IPS-18c (cell line): ENCODE data around the gene ZNF804B.
"Not testable (repeated sequence)": the region's sequence is repeated elsewhere in the genome, so short reads cannot be mapped to it uniquely, and the experiment has no call there.

Experiments
- H3K4me3 ChIP-seq: 2 replicates; pipeline ENCODE4 v1.7.0; 2013; ENCODE audit warnings: low read depth, mild to moderate bottlenecking, low read length, moderate library complexity; ENCODE audit not compliant: insufficient read depth
- H3K9me3 ChIP-seq: one replicate; pipeline ENCODE4 v1.6.1; 2013; ENCODE audit warnings: mild to moderate bottlenecking, low read length, moderate library complexity; ENCODE audit not compliant: control insufficient read depth, insufficient read depth

Gene ZNF804B

GRCh38 chr7:89104748-89105685 lies 345.5 kb downstream of the ZNF804B start:
- Histone ChIP-seq H3K9me3 (no peaks in the 10 kb centered on the region), H3K4me3 (no peak overlapping the region)

DNA sequence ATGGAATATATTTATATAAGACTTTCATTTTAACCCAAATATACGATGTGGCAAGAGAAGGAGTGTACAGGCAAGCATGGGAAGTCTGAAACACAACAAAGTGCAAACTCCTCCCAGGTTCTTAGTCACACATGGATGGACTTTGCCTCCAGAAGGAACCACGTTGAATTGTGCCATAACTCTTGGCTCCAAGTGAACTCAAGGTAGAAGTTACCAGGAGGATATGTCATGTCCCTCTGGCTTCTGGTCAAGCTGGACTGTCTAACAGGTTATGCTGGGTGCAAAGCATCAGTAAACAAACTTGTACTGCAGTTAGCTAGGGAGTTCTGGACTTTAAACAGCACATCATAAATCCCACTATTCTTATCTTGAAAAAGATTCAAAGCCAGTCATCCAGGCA lies 364.4 kb downstream of the ZNF804B start:
- no peak overlapping the region for H3K4me3 ChIP-seq
- no peaks in the 10 kb centered on the region for H3K9me3 ChIP-seq

- Histone ChIP-seq H3K9me3 (no peaks in the 10 kb centered on the region), H3K4me3 (no peak overlapping the region)
These were observed 370.3 kb downstream of the ZNF804B start for GRCh38 chr7:89129600-89130375.

DNA sequence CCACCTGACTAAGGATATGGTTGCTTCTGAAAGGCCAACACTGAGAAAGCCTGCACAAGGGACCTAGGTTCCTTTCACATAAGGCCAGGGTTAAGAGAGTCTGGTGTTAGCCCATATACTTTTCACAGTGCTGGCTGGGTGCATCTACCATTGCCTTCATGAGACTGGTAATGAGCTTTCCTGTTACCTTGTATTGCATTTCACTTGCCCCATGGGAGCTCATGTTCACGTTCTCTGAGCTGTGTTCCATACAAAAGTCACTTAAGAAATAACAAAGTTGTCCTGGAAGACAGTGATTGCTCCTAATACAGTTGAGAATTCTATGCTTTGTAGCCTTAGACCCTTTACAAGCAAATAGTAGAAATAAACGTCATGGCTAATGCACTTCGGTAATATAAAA lies 373.9 kb downstream of the ZNF804B start:
- H3K9me3 ChIP-seq: no peaks in the 10 kb centered on the region
- no peak overlapping the region for H3K4me3 ChIP-seq

- H3K9me3 ChIP-seq: no peaks in the 10 kb centered on the region
- no peak overlapping the region for H3K4me3 ChIP-seq
These were observed 374.3 kb downstream of the ZNF804B start for GRCh38 chr7:89133819-89134218.

- Histone ChIP-seq H3K4me3 (no peak overlapping the region), H3K9me3 (peaks cover 3% of the 10 kb centered on the region)
These were observed 386.3 kb downstream of the ZNF804B start for GRCh38 chr7:89145801-89146200.

GRCh38 chr7:89160107-89160506 lies 400.6 kb downstream of the ZNF804B start:
- no peaks in the 10 kb centered on the region for H3K9me3 ChIP-seq
- H3K4me3 ChIP-seq: no peak overlapping the region

- no peaks in the 10 kb centered on the region for H3K9me3 ChIP-seq
- no peak overlapping the region for H3K4me3 ChIP-seq
These were observed 405.9 kb downstream of the ZNF804B start for GRCh38 chr7:89165421-89165820.

- Histone ChIP-seq H3K9me3 (no peaks in the 10 kb centered on the region), H3K4me3 (no peak overlapping the region)
These were observed 411.1 kb downstream of the ZNF804B start for GRCh38 chr7:89170628-89171027.

GRCh38 chr7:89182116-89182515 lies 422.6 kb downstream of the ZNF804B start:
- no peak overlapping the region for H3K4me3 ChIP-seq
- H3K9me3 ChIP-seq: no peaks in the 10 kb centered on the region

- Histone ChIP-seq H3K4me3 (no peak overlapping the region), H3K9me3 (no peaks in the 10 kb centered on the region)
These were observed 424.2 kb downstream of the ZNF804B start for GRCh38 chr7:89183712-89184111.

GRCh38 chr7:89200758-89201157 lies 441.3 kb downstream of the ZNF804B start:
- Histone ChIP-seq H3K9me3 (no peaks in the 10 kb centered on the region), H3K4me3 (no peak overlapping the region)

DNA sequence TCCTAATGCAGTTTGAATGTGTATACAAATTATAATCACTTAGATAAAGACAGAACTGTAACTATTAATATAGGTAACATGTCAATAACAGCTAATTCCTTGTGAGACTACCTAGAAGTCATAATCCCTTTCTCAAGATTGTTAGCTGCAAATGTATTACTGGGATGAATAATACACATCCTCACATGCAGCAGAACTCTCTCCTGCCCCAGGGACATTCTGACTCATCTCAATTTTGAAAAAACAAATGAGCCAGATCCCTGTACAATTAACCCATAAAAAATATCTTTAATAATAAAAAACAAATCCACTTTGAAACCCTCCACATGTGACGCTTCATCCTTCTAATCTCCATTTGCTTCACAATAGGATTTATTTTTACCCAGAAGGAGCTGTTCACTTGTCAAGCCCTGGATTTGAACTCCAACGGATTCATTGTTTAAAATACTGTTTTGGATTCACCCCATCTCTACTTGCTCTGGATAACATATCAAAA lies 464.4 kb downstream of the ZNF804B start:
- H3K4me3 ChIP-seq: no peak overlapping the region

GRCh38 chr7:89228688-89229171 lies 469.2 kb downstream of the ZNF804B start:
- not testable (repeated sequence) for H3K4me3 ChIP-seq, H3K9me3 ChIP-seq

More for the DNA sequence above, 464.4 kb downstream of the ZNF804B start:
- H3K9me3 ChIP-seq: no peaks in the 10 kb centered on the region

DNA sequence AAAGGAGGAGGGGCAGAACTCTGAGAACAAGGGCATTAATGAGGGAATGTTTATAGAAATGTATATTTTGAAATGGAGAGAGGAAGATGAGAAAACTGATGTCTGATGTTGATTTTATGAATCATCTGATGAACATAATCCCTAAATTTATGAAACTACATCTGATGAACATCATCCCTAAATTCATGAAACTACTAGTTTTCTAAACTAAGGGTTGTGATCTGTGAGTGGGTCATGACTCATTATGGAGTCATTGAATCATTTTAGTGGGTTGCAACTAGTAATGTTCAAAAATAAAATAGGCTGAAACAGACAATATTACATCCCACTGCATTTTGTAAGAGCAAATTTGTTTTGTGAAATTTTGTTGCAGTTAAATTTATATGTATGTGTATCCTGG lies 478.7 kb downstream of the ZNF804B start:
- Histone ChIP-seq H3K4me3 (no peak overlapping the region), H3K9me3 (no peaks in the 10 kb centered on the region)

DNA sequence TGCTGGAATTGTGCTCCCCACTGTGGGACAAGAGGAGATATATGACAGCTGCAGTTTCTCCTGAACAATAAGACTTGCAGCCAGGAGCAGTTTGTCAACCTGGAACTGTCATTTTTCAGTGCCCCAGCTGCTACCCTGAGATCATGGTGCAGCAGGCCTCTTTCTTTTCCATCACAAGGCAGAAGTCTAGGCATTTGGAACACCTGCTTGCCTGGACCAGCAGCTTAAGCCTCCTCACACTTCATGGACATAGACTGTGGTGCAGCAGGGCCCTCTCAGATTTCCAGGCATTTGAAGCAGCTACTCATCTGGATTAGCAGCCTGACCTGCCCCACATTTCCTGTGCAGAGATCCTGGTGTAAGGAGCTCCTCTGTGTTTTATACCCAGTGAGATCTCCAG lies 486.7 kb downstream of the ZNF804B start:
- Histone ChIP-seq H3K9me3 (peaks cover 4% of the 10 kb centered on the region), H3K4me3 (no peak overlapping the region)

GRCh38 chr7:89247207-89247606 lies 487.7 kb downstream of the ZNF804B start:
- peaks cover 4% of the 10 kb centered on the region for H3K9me3 ChIP-seq
- no peak overlapping the region for H3K4me3 ChIP-seq

- no peaks in the 10 kb centered on the region for H3K9me3 ChIP-seq
- H3K4me3 ChIP-seq: no peak overlapping the region
These were observed 499.6 kb downstream of the ZNF804B start for GRCh38 chr7:89259085-89259484.
